Measurements from ENCODE around the gene LMBRD2. TPM values are rescaled to one million over a fixed set of nuclear protein-coding genes. Genes with fewer than 3 reads are reported as not detected.

The LMBRD2 gene
- total and polyA plus RNA-seq, 10 of the 15 experiments (the other 5 are each of a cell fraction or from before 2014, with no cell fraction given): 0.90 to 9.8 (median 6.5) TPM

DNA sequence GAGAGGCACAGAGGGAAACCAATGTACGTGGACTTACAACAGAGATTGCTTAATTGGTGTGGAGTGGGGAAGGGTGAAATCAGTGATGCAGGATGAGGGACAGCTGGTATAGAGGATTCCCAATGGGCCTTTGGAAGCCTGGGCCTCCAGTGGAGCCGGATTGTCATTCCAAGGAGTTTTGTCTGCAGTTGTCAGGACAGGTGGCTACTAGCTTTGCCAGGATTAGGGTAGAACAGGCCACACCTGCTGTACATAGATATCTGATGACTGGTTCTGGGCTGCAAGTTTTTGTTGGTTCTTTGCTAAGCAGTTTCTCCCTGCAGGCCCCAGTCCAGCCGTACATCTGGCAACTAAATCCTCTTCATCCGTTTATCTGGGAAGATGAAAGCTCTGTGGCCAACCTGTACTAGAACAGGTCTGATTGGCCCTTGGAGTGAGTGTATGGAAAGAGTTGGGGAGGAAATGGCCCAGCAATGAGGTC lies 4.5 kb upstream of the LMBRD2 start:
- Histone ChIP-seq H3K79me2 (ENCODE audit: control insufficient read depth, insufficient read depth, low read length) (peaks cover 31% of the 10 kb centered on the region), H2AFZ (ENCODE audit: control insufficient read depth, low read depth, low read length) (no peak overlapping the region), H3K36me3 (ENCODE audit: control insufficient read depth in 2 of 2, insufficient read depth in 2 of 2, low read length in 1 of 2) (peaks cover 0 to 2% of the 10 kb centered on the region in 2 experiments; a peak in 3 of 4 replicates), H3K27me3 (replicated peaks in 1 of 2; ENCODE audit: control insufficient read depth in 2 of 2, insufficient read depth in 2 of 2, low read length in 1 of 2) (no peaks in the 10 kb centered on the region), H3K4me1 (ENCODE audit: control insufficient read depth, insufficient read depth, low read length) (0 out of 2 replicates have a peak, but pooled peaks cover 4% of the 10 kb centered on the region), H4K20me1 (ENCODE audit: control insufficient read depth, insufficient read depth) (no peaks in the 10 kb centered on the region), H3K4me2 (ENCODE audit: control insufficient read depth, insufficient read depth) (no peak overlapping the region; the same call in 1 of the 2 replicates), H3K9me3 (replicated peaks; ENCODE audit: control insufficient read depth, insufficient read depth, low read length) (no peaks in the 10 kb centered on the region), H3K4me3 (no peak overlapping the region), H3K9ac (ENCODE audit: control insufficient read depth, insufficient read depth, low read length) (no peak overlapping the region), H3K27ac (ENCODE audit: control insufficient read depth, insufficient read depth) (no peak overlapping the region)
- in situ Hi-C loops (cut with MboI): no loop called here
- FAIRE-seq (no peak), DNase-seq (ENCODE audit: low read depth, low spot score) (no peak), ATAC-seq (no peak)
- no TSS peak for BruUV-seq (replicated peaks)
- CTCF ChIA-PET: interaction anchor here (0.7 to 1.3 kb wide), 5 partner anchors 10 to 77 kb away, joined by 3 to 5 read pairs (median 4); no protein-coding TSS in a partner anchor
- POLR2A ChIA-PET: interaction anchor here (0.9 to 1.0 kb wide), 2 partner anchors 21 to 77 kb away, joined by 3 read pairs; no protein-coding TSS in a partner anchor
- intact Hi-C loops (cut with micrococcal nuclease; ENCODE audit: unreplicated experiment): loop anchor here (10.0 kb wide), 2 partner anchors 719 to 1231 kb away; partner anchors contain the start of genes DNAJC21 and NIPBL
- SMC1A ChIA-PET (ENCODE audit: uncharacterized antibody, unreplicated experiment): interaction anchor here (1.3 to 5.5 kb wide), 2 partner anchors 11 to 21 kb away, joined by 6 to 23 read pairs; no protein-coding TSS in a partner anchor
- RAD21 ChIA-PET (ENCODE audit: unreplicated experiment): interaction anchor here (1.6 kb wide), 1 partner anchor 22 kb away, joined by 3 read pairs; no protein-coding TSS in a partner anchor
- WGBS (ENCODE audit: insufficient coverage, insufficient replicate concordance, low lambda C conversion rate, missing lambda C conversion rate): 91% methylated on average over 4 of the region's 4 CpGs
- TF ChIP-seq PAX5 (IDR thresholded peaks at IDR 0.05; ENCODE audit: borderline replicate concordance, low read depth, low read length) (no peak), ZBED1 (IDR thresholded peaks at IDR 0.05; ENCODE audit: borderline replicate concordance) (no peak), IRF4 (IDR thresholded peaks at IDR 0.05; ENCODE audit: low read depth, low read length) (no peak), ZNF622 (IDR thresholded peaks at IDR 0.05) (no peak), RB1 (IDR thresholded peaks at IDR 0.05; ENCODE audit: borderline replicate concordance) (no peak), BMI1 (IDR thresholded peaks at IDR 0.05; ENCODE audit: borderline replicate concordance) (no peak), CREB1 (IDR thresholded peaks at IDR 0.05; ENCODE audit: low read depth) (no peak)
- TF ChIP-seq, protein P1, sequence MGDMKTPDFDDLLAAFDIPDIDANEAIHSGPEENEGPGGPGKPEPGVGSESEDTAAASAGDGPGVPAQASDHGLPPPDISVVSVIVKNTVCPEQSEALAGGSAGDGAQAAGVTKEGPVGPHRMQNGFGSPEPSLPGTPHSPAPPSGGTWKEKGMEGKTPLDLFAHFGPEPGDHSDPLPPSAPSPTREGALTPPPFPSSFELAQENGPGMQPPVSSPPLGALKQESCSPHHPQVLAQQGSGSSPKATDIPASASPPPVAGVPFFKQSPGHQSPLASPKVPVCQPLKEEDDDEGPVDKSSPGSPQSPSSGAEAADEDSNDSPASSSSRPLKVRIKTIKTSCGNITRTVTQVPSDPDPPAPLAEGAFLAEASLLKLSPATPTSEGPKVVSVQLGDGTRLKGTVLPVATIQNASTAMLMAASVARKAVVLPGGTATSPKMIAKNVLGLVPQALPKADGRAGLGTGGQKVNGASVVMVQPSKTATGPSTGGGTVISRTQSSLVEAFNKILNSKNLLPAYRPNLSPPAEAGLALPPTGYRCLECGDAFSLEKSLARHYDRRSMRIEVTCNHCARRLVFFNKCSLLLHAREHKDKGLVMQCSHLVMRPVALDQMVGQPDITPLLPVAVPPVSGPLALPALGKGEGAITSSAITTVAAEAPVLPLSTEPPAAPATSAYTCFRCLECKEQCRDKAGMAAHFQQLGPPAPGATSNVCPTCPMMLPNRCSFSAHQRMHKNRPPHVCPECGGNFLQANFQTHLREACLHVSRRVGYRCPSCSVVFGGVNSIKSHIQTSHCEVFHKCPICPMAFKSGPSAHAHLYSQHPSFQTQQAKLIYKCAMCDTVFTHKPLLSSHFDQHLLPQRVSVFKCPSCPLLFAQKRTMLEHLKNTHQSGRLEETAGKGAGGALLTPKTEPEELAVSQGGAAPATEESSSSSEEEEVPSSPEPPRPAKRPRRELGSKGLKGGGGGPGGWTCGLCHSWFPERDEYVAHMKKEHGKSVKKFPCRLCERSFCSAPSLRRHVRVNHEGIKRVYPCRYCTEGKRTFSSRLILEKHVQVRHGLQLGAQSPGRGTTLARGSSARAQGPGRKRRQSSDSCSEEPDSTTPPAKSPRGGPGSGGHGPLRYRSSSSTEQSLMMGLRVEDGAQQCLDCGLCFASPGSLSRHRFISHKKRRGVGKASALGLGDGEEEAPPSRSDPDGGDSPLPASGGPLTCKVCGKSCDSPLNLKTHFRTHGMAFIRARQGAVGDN (IDR thresholded peaks at IDR 0.05): no peak
- TF ChIP-seq, protein P2, sequence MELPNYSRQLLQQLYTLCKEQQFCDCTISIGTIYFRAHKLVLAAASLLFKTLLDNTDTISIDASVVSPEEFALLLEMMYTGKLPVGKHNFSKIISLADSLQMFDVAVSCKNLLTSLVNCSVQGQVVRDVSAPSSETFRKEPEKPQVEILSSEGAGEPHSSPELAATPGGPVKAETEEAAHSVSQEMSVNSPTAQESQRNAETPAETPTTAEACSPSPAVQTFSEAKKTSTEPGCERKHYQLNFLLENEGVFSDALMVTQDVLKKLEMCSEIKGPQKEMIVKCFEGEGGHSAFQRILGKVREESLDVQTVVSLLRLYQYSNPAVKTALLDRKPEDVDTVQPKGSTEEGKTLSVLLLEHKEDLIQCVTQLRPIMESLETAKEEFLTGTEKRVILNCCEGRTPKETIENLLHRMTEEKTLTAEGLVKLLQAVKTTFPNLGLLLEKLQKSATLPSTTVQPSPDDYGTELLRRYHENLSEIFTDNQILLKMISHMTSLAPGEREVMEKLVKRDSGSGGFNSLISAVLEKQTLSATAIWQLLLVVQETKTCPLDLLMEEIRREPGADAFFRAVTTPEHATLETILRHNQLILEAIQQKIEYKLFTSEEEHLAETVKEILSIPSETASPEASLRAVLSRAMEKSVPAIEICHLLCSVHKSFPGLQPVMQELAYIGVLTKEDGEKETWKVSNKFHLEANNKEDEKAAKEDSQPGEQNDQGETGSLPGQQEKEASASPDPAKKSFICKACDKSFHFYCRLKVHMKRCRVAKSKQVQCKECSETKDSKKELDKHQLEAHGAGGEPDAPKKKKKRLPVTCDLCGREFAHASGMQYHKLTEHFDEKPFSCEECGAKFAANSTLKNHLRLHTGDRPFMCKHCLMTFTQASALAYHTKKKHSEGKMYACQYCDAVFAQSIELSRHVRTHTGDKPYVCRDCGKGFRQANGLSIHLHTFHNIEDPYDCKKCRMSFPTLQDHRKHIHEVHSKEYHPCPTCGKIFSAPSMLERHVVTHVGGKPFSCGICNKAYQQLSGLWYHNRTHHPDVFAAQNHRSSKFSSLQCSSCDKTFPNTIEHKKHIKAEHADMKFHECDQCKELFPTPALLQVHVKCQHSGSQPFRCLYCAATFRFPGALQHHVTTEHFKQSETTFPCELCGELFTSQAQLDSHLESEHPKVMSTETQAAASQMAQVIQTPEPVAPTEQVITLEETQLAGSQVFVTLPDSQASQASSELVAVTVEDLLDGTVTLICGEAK (IDR thresholded peaks at IDR 0.05; ENCODE audit: borderline replicate concordance): no peak
- TF ChIP-seq, protein P3, sequence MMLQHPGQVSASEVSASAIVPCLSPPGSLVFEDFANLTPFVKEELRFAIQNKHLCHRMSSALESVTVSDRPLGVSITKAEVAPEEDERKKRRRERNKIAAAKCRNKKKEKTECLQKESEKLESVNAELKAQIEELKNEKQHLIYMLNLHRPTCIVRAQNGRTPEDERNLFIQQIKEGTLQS (IDR thresholded peaks at IDR 0.05; ENCODE audit: borderline replicate concordance, extremely low read depth, low read depth, low read length): no peak
- TF ChIP-seq, protein P4, sequence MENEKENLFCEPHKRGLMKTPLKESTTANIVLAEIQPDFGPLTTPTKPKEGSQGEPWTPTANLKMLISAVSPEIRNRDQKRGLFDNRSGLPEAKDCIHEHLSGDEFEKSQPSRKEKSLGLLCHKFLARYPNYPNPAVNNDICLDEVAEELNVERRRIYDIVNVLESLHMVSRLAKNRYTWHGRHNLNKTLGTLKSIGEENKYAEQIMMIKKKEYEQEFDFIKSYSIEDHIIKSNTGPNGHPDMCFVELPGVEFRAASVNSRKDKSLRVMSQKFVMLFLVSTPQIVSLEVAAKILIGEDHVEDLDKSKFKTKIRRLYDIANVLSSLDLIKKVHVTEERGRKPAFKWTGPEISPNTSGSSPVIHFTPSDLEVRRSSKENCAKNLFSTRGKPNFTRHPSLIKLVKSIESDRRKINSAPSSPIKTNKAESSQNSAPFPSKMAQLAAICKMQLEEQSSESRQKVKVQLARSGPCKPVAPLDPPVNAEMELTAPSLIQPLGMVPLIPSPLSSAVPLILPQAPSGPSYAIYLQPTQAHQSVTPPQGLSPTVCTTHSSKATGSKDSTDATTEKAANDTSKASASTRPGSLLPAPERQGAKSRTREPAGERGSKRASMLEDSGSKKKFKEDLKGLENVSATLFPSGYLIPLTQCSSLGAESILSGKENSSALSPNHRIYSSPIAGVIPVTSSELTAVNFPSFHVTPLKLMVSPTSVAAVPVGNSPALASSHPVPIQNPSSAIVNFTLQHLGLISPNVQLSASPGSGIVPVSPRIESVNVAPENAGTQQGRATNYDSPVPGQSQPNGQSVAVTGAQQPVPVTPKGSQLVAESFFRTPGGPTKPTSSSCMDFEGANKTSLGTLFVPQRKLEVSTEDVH (IDR thresholded peaks at IDR 0.05; ENCODE audit: low read depth, partially characterized antibody): no peak
